DND-41 (cell line): ENCODE measurements around the gene TRIM58.

Source experiments
- ATAC-seq: fragments of 200-7000 bp; cut with Tn5 transposase; 3 replicates; pipeline ENCODE4 v1.9.1; 2021; ENCODE audit warnings: low read depth; ENCODE audit not compliant: insufficient read depth
- DNase-seq: peaks from one replicate; pipeline ENCODE4 v3.0.0-alpha.2; 2020
- H2AFZ ChIP-seq: 2 replicates; pipeline ENCODE4 v1.6.0; 2012; ENCODE audit warnings: low read depth, low read length
- H3K27ac ChIP-seq: 2 replicates; pipeline ENCODE4 v1.5.1; 2012; ENCODE audit warnings: low read length, inconsistent platforms
- H3K27me3 ChIP-seq: fragments of 200-600 bp; sonication (generic); 2 replicates; pipeline ENCODE4 v1.6.0; 2012; ENCODE audit warnings: low read length, mild to moderate bottlenecking, inconsistent platforms; ENCODE audit not compliant: insufficient read depth, poor library complexity
- H3K36me3 ChIP-seq: 2 replicates; pipeline ENCODE4 v1.5.1; 2012; ENCODE audit warnings: low read length, inconsistent platforms; ENCODE audit not compliant: insufficient read depth
- H3K4me1 ChIP-seq: 2 replicates; pipeline ENCODE4 v1.5.1; 2012; ENCODE audit warnings: mild to moderate bottlenecking, low read length; ENCODE audit not compliant: insufficient read depth
- H3K4me2 ChIP-seq: 2 replicates; pipeline ENCODE4 v1.6.0; 2012; ENCODE audit warnings: mild to moderate bottlenecking, moderate library complexity, low read length, inconsistent platforms; ENCODE audit not compliant: insufficient read depth
- H3K4me3 ChIP-seq, 2 experiments: fragments of 200-600 bp in 1 of 2; shearing (Covaris generic) in 1 of 2; 2 replicates each; pipeline ENCODE4 v1.5.1; 2012 to 2016; ENCODE audit warnings: inconsistent platforms in 2 of 2, low read length in 2 of 2, mild to moderate bottlenecking in 2 of 2, low read depth in 1 of 2, moderate library complexity in 1 of 2
- H3K79me2 ChIP-seq: 2 replicates; pipeline ENCODE4 v1.6.0; 2012; ENCODE audit warnings: low read length, inconsistent platforms; ENCODE audit not compliant: insufficient read depth
- H3K9ac ChIP-seq: 2 replicates; pipeline ENCODE4 v1.6.0; 2012; ENCODE audit warnings: low read depth, mild to moderate bottlenecking, inconsistent platforms, low read length, moderate library complexity
- H3K9me3 ChIP-seq: 2 replicates; pipeline ENCODE4 v1.5.1; 2012; ENCODE audit warnings: low read length, moderate library complexity, mild to moderate bottlenecking, inconsistent platforms; ENCODE audit not compliant: insufficient read depth, severe bottlenecking
- H4K20me1 ChIP-seq: 2 replicates; pipeline ENCODE4 v1.6.0; 2012; ENCODE audit warnings: low read length; ENCODE audit not compliant: insufficient read depth
- CTCF ChIP-seq: IDR thresholded peaks from 2 replicates; pipeline ENCODE4 v1.5.1; 2012; ENCODE audit warnings: borderline replicate concordance, low read length, moderate library complexity, mild to moderate bottlenecking; ENCODE audit not compliant: poor library complexity, severe bottlenecking; ENCODE audit errors: extremely low read depth
- EZH2 ChIP-seq: IDR thresholded peaks from 3 replicates; pipeline ENCODE4 v1.6.1; 2012; ENCODE audit warnings: borderline replicate concordance, low read depth, mild to moderate bottlenecking, moderate library complexity, low read length, inconsistent platforms; ENCODE audit not compliant: severe bottlenecking

TRIM58 gene

GRCh38 chr1:247865416-247865815, 8.4 kb downstream of the TRIM58 start:
- no peaks in the 10 kb centered on the region for H4K20me1 ChIP-seq
- no peak overlapping the region for H3K9ac ChIP-seq
- no peak for TF ChIP-seq EZH2
- no peak for TF ChIP-seq CTCF
- H3K27me3 ChIP-seq = no peaks in the 10 kb centered on the region
- H2AFZ ChIP-seq = no peak overlapping the region
- no peaks in the 10 kb centered on the region for H3K79me2 ChIP-seq
- no peak overlapping the region for H3K27ac ChIP-seq
- no peak overlapping the region for H3K4me3 ChIP-seq
- no peaks in the 10 kb centered on the region for H3K36me3 ChIP-seq
- DNase-seq (no peak), ATAC-seq (no peak)
- no peaks in the 10 kb centered on the region for H3K9me3 ChIP-seq
- no peak overlapping the region for H3K4me2 ChIP-seq
- no peaks in the 10 kb centered on the region for H3K4me1 ChIP-seq

- Histone ChIP-seq H3K79me2 (no peaks in the 10 kb centered on the region), H3K4me2 (no peak overlapping the region), H3K9ac (no peak overlapping the region), H3K4me3 (no peak overlapping the region), H3K36me3 (no peaks in the 10 kb centered on the region), H3K4me1 (no peaks in the 10 kb centered on the region), H3K27me3 (no peaks in the 10 kb centered on the region), H2AFZ (no peak overlapping the region), H4K20me1 (no peaks in the 10 kb centered on the region), H3K27ac (no peak overlapping the region), H3K9me3 (no peaks in the 10 kb centered on the region)
- no peak for DNase-seq
- no peak for TF ChIP-seq EZH2
- no peak for TF ChIP-seq CTCF
- ATAC-seq = no peak
These were observed 26.4 kb downstream of the TRIM58 start for GRCh38 chr1:247883346-247883745.

GRCh38 chr1:247884797-247885413, 27.9 kb downstream of the TRIM58 start:
- no peak for DNase-seq
- Histone ChIP-seq H3K9me3 (no peaks in the 10 kb centered on the region), H3K79me2 (no peaks in the 10 kb centered on the region), H3K4me2 (no peak overlapping the region), H3K4me3 (no peak overlapping the region), H3K27me3 (no peaks in the 10 kb centered on the region), H3K9ac (no peak overlapping the region), H2AFZ (no peak overlapping the region), H3K36me3 (no peaks in the 10 kb centered on the region), H3K27ac (no peak overlapping the region), H3K4me1 (no peaks in the 10 kb centered on the region), H4K20me1 (no peaks in the 10 kb centered on the region)
- TF ChIP-seq CTCF (no peak), EZH2 (no peak)
- no peak for ATAC-seq
